Cardiac fibroblast (primary cell): ENCODE measurements around the gene FADS6.

Source experiments
- DNase-seq, 2 donors: peaks; one replicate each; pipeline versions ENCODE4 v3.0.0 to v3.0.0-alpha.2; 2010; ENCODE audit warnings: low read depth in 2 of 2
- H3K4me3 ChIP-seq, 2 donors: replicated peaks in 1 of 2; 1 replicate in 1 of 2; 2 replicates in 1 of 2; pipeline ENCODE4 v1.5.1; 2011; ENCODE audit warnings: low read depth in 2 of 2, low read length in 2 of 2, mild to moderate bottlenecking in 2 of 2, moderate library complexity in 1 of 2
- CTCF ChIP-seq: IDR thresholded peaks from one replicate; pipeline ENCODE4 v1.5.1; 2011; ENCODE audit warnings: low read depth, mild to moderate bottlenecking, low read length, inconsistent platforms

FADS6 gene

GRCh38 chr17:74868251-74868907, 25.1 kb downstream of the FADS6 start:
- no peak for DNase-seq
- no peak for TF ChIP-seq CTCF
- no peak overlapping the region for H3K4me3 ChIP-seq

- H3K4me3 ChIP-seq: no peak overlapping the region
- no peak for TF ChIP-seq CTCF
Measured at GRCh38 chr17:74866198-74866835, 27.1 kb downstream of the FADS6 start.

GRCh38 chr17:74865504-74866197, 27.8 kb downstream of the FADS6 start:
- no peak for TF ChIP-seq CTCF
- DNase-seq: no peak
- no peak overlapping the region for H3K4me3 ChIP-seq

More at GRCh38 chr17:74866198-74866835, 27.1 kb downstream of the FADS6 start:
- no peak for DNase-seq

GRCh38 chr17:74864866-74865395, 28.5 kb downstream of the FADS6 start:
- no peak overlapping the region for H3K4me3 ChIP-seq
- DNase-seq: peak; percentile 67 to 71
- TF ChIP-seq CTCF: peak; percentile 98

- TF ChIP-seq CTCF: no peak
- DNase-seq: no peak
- H3K4me3 ChIP-seq: no peak overlapping the region
Measured at GRCh38 chr17:74864297-74864865, 29.1 kb downstream of the FADS6 start.

GRCh38 chr17:74863420-74864296, 29.8 kb downstream of the FADS6 start:
- H3K4me3 ChIP-seq: no peak overlapping the region
- no peak for DNase-seq
- no peak for TF ChIP-seq CTCF
